DND-41 (cell line): ENCODE measurements around the gene TBC1D22A.

Experiments used
- CTCF ChIP-seq: IDR thresholded peaks from 2 replicates; pipeline ENCODE4 v1.5.1; 2012; ENCODE audit warnings: borderline replicate concordance, low read length, moderate library complexity, mild to moderate bottlenecking; ENCODE audit not compliant: poor library complexity, severe bottlenecking; ENCODE audit errors: extremely low read depth
- EZH2 ChIP-seq: IDR thresholded peaks from 3 replicates; pipeline ENCODE4 v1.6.1; 2012; ENCODE audit warnings: borderline replicate concordance, low read depth, mild to moderate bottlenecking, moderate library complexity, low read length, inconsistent platforms; ENCODE audit not compliant: severe bottlenecking

DNA sequence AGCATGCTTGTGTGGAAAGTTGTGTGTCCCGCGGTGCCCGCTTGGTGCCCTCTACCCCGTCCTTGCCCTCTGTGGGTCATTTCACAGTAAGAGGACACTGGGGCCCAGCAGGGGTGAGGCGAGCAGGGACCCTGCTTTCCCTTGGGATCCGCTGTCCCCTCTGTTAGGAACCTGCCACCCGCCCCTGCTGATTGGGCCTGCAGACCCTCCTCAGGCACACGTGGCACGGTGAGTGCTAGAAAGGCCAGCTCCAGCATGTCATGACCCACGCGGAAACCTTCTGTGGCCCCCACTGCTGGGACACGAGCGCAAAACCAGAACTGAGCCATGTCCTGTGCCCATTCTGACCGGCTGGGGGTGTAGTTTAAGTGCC, 353.1 kb downstream of the TBC1D22A start:
- TF ChIP-seq CTCF: no peak
- TF ChIP-seq EZH2: no peak
